SH-SY5Y (cell line): ENCODE data around the gene CELF2.

ENCODE experiments used
- GATA2 ChIP-seq: IDR thresholded peaks from 2 replicates; pipeline ENCODE4 v1.6.1; 2011; ENCODE audit warnings: mild to moderate bottlenecking, low read depth, low read length
- GATA3 ChIP-seq: IDR thresholded peaks from 2 replicates; pipeline ENCODE4 v1.6.1; 2011; ENCODE audit warnings: low read depth, mild to moderate bottlenecking, low read length, moderate library complexity

GRCh38 chr10:11010582-11010981, 7.1 kb upstream of the CELF2 start:
- no peak for TF ChIP-seq GATA3
- no peak for TF ChIP-seq GATA2
